Endothelial cell (in vitro differentiated cells): ENCODE results near the gene SSBP3. TPM values are rescaled to one million over a fixed set of nuclear protein-coding genes. Genes with fewer than 3 reads are reported as not detected.
A peak's percentile ranks its signal among the peaks of the same experiment; 100 is the strongest.

Experiments used
- DNase-seq: peaks from one replicate; pipeline ENCODE4 v3.0.0; 2021; ENCODE audit warnings: low spot score
- H3K27ac Mint-ChIP-seq: one replicate; pipeline ENCODE4 v1.8.0; 2021; ENCODE audit warnings: mixed read lengths, inconsistent platforms; ENCODE audit not compliant: unreplicated experiment
- H3K27me3 Mint-ChIP-seq: one replicate; pipeline ENCODE4 v1.8.0; 2021; ENCODE audit warnings: mild to moderate bottlenecking, moderate library complexity, mixed read lengths, inconsistent platforms; ENCODE audit not compliant: unreplicated experiment
- H3K36me3 Mint-ChIP-seq: one replicate; pipeline ENCODE4 v1.8.0; 2021; ENCODE audit warnings: mild to moderate bottlenecking, low read depth, mixed read lengths, inconsistent platforms; ENCODE audit not compliant: unreplicated experiment
- H3K4me1 Mint-ChIP-seq: one replicate; pipeline ENCODE4 v1.8.0; 2021; ENCODE audit warnings: mild to moderate bottlenecking, mixed read lengths, inconsistent platforms; ENCODE audit not compliant: unreplicated experiment
- H3K4me3 Mint-ChIP-seq: one replicate; pipeline ENCODE4 v1.8.0; 2021; ENCODE audit warnings: mild to moderate bottlenecking, mixed read lengths, inconsistent platforms; ENCODE audit not compliant: unreplicated experiment
- H3K9me3 Mint-ChIP-seq: one replicate; pipeline ENCODE4 v1.8.0; 2021; ENCODE audit warnings: mixed read lengths, inconsistent platforms; ENCODE audit not compliant: unreplicated experiment
- CTCF ChIP-seq: fragments of 200-600 bp; sonication (generic); IDR thresholded peaks from one replicate; pipeline ENCODE4 v1.5.0; 2021; ENCODE audit warnings: antibody characterized with exemption; ENCODE audit not compliant: unreplicated experiment
- total RNA-seq: library from RNA; stranded (reverse); fragmentation: NEBNext Ultra II Directional; extraction: Animal tissue kit (Norgen Biotek cat#: 25700); gene quantifications from one replicate; pipeline ENCODE4 v1.2.1, GENCODE V29; 2021; ENCODE audit not compliant: unreplicated experiment

The SSBP3 gene
- total RNA-seq, 1 donor from 2014 or later = 142 TPM

DNA sequence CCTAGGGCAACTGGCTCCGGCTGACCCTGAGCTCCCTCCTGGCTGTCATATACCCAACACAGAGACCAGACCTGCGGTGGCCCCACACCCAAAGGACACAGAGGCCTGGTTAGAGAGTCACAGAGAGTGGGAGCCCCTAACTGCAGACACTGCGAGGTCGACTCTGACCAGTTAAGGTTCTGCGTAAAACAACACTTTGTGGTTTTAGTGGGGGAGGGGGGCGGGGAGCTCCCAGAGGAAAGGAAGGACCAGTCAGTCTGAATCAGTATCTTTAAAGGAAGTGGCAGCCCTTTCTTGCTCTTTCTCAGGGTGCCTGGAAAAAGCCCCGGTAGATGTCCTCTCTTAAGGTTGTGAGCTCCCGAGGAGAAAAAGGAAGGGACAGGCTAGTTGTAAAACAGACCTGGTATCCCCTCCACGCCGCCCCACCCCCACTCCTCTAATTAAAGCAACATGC, 2.4 kb downstream of the SSBP3 start:
- H3K27me3 Mint-ChIP-seq = peaks cover 3% of the 10 kb centered on the region
- TF ChIP-seq CTCF = no peak
- DNase-seq = no peak
- peak overlapping the region; percentile 92 for H3K4me3 Mint-ChIP-seq
- peaks cover 59% of the 10 kb centered on the region for H3K4me1 Mint-ChIP-seq
- H3K9me3 Mint-ChIP-seq = no peaks in the 10 kb centered on the region
- H3K36me3 Mint-ChIP-seq = peaks cover 44% of the 10 kb centered on the region
- H3K27ac Mint-ChIP-seq = peak overlapping the region; percentile 42

- peak overlapping the region; percentile 92 for H3K4me3 Mint-ChIP-seq
- TF ChIP-seq CTCF = no peak
- H3K36me3 Mint-ChIP-seq = peaks cover 48% of the 10 kb centered on the region
- no peaks in the 10 kb centered on the region for H3K9me3 Mint-ChIP-seq
- peaks cover 55% of the 10 kb centered on the region for H3K4me1 Mint-ChIP-seq
- H3K27me3 Mint-ChIP-seq = peaks cover 3% of the 10 kb centered on the region
- peak overlapping the region; percentile 14 for H3K27ac Mint-ChIP-seq
- DNase-seq = no peak
Measured at GRCh38 chr1:54403405-54403804, 2.8 kb downstream of the SSBP3 start.

- no peak for TF ChIP-seq CTCF
- Mint-ChIP-seq H3K27ac (no peak overlapping the region), H3K36me3 (peaks cover 53% of the 10 kb centered on the region), H3K4me1 (peaks cover 50% of the 10 kb centered on the region), H3K4me3 (peak overlapping the region; percentile 92), H3K9me3 (no peaks in the 10 kb centered on the region), H3K27me3 (peaks cover 3% of the 10 kb centered on the region)
- DNase-seq = no peak
Measured at GRCh38 chr1:54402896-54403295, 3.3 kb downstream of the SSBP3 start.

- Mint-ChIP-seq H3K36me3 (peaks cover 62% of the 10 kb centered on the region), H3K27me3 (peaks cover 3% of the 10 kb centered on the region), H3K4me3 (peak overlapping the region; percentile 92), H3K4me1 (peaks cover 47% of the 10 kb centered on the region), H3K9me3 (no peaks in the 10 kb centered on the region), H3K27ac (no peak overlapping the region)
- DNase-seq = no peak
- no peak for TF ChIP-seq CTCF
Measured at GRCh38 chr1:54401799-54402198, 4.4 kb downstream of the SSBP3 start.

- peak overlapping the region; percentile 68 for H3K4me3 Mint-ChIP-seq
- H3K27ac Mint-ChIP-seq = peak overlapping the region; percentile 45
- DNase-seq = no peak
- no peaks in the 10 kb centered on the region for H3K9me3 Mint-ChIP-seq
- peaks cover 69% of the 10 kb centered on the region for H3K36me3 Mint-ChIP-seq
- peaks cover 3% of the 10 kb centered on the region for H3K27me3 Mint-ChIP-seq
- TF ChIP-seq CTCF = no peak
- H3K4me1 Mint-ChIP-seq = peaks cover 47% of the 10 kb centered on the region
Measured at GRCh38 chr1:54400329-54400728, 5.9 kb downstream of the SSBP3 start.
